Measurements from ENCODE around the gene MPC1.
"Not testable (repeated sequence)": the region's sequence is repeated elsewhere in the genome, so short reads cannot be mapped to it uniquely, and the experiment has no call there.

Gene MPC1

DNA sequence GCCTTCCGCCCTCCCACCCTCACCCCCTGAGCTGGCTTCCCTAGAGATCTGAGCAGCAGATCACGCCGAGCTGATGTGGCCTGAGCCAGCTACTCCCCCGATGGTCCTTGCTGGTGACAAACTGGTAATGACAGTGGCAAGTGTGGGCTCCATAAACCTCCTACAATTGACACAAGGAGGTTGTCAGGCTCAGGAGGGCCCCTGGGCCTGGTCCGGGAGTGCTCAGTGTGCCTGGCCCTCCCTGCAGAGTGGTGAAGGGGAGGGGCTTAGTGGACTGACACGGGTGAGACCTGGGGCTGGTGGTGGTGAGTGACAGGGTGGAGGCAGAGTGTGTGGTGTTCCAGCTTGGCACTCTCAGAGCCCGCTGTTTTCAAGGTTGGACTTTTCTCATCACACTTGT lies 22.6 kb upstream of the MPC1 start:
- DNase-seq: no peak

DNA sequence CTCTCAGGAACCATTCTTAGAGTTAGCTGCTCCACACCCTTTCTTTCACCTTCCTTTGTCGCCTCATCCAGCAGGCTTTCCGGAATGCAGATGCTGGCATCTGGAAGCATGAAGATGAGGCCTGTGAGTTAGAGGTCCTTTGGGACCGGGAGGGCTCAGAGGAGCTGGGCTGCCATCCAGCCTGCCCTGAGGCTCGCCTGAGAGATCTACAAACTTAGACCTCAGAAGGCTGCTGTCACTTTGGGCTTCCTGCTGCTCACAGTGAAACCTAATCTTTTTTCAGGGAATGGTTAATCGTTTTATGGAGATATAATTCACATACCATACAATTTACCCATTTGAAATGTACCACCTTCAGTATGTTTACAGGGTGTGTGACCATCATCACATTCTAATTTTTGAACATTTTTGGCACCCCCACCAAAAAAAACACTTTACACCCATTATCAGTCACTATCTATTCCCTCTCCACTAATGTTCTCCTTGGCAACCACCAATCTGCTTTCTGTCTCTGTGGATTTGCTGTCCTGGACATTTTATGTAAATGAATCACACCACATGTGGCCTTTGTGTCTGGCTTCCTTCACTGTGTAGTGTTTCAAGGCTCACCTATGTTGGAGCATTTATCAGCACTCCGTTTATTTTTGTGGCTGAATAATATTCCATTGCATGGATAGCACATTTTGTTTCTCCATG lies 20.0 kb upstream of the MPC1 start:
- DNase-seq: no peak

DNA sequence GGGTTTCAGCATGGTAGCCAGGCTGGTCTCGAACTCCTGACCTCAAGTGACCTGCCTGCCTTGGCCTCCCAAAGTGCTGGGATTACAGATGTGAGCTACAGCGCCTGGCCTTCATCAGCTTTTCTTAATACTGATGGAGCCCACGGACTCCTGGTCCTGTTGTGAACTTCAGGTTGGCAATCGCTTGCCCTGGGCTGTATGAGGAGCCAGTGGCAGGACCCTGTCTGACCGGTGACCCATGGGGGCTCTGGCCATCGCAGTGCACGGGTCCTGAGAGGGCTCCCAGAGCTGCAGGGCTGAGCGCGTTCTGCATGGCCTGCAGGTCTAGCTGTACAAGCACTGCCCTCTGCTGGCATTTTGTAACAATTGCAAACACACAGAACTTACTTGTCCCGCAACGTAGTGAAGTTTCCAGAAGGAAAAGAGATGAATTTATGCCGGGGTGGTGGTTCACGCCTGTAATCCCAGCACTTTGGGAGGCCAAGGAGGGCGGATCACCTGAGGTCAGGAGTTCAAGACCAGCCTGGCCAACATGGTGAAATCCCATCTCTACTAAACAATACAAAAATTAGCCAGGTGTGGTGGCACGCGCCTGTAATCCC lies 18.0 kb upstream of the MPC1 start:
- peak in 1 of 2 experiments; percentile 6 for DNase-seq

DNA sequence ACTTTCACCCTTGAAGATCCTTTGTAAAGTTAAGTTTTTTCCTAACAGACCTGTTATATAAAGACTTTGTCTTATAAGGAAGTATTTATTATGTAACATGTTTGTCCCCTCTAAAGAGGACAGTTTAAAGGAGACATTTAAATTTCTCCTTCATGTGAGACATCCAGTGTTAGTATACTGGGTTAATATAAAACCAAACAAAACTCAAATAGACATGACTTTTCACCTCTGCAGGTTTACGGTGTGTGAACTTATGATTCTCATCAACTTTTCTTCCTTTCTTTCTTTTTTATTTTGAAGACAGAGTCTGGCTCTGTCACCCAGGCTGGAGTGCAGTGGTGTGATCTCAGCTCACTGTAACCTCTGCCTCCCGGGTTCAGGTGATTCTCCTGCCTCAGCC lies 17.4 kb upstream of the MPC1 start:
- no peak for DNase-seq

DNA sequence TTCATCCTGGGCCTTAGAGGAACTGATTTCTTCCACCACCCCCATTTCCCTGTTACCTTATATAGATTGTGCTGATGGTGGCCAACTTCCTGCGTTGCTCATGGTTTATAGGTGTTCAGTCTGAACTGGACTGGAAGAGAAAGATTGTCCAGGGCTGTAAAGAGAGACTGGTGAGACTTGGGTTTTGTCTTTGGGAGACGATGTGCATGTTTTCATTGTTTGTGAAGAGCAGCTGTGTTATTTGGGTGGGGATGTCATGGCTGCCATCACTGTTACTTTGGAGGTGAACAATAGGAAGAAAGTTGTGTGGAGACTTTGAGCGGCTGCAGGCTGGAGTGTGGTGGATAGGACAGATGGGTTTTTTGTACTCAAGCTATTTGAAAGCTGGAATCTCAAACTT lies 15.6 kb upstream of the MPC1 start:
- no peak for DNase-seq

DNA sequence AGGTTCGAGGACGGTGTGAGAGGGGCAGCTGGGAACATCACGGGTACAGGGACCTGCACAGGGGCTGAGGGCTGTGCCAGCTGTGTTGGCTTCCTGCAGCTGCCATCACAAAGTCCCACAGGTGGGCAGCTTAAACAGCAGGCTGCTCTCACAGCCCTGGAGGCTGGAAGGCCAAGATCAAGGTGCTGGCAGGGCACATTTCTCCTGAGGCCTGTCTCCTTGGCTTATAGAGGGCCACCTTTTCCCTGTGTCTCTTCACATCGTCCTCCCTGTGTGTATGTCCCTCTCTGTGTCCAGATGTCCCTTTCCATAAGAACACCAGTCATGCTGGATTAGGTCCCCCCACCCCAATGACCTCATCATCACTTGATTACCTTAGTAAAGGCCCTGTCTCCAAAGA lies 15.1 kb upstream of the MPC1 start:
- DNase-seq: no peak

DNA sequence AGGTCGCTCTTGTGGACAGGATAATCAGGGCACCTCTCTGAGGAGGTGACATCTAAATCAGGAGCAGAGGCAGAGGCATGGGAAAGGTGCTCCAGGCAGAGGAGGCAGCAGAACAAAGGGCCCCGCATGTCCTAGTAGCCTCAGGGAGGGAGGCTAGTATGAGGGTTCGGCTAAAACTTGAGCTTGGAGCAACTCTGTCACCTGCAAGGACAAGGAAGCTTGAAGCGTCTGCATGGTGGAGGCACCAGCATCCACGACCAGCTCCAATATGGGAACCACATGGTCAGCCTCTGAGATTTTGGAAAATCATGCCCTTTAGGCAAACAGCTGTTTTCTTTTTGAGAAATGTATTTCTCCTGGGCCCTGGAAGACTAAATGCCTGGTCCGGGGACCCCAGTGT lies 13.0 kb upstream of the MPC1 start:
- no peak for DNase-seq

DNA sequence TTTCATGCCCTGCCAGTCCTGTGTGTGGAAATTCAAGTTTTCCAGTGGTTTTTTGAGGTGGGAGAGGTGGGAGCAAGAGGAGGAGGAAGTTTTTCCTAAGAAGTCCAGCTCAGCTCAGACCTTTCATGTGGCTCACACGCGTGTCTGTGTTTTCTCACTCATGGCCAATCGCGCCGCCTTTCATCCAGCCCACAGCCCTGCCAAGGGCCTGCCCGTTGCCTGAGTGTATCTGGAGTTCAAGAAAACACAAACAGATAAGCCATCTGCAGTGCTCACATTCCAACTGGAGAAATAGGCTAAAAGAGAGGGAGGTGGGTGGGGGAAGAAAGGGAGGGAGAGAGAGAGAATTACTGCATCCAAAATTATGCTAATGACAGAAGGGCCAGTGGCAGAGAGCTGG lies 12.6 kb upstream of the MPC1 start:
- DNase-seq: no peak

DNA sequence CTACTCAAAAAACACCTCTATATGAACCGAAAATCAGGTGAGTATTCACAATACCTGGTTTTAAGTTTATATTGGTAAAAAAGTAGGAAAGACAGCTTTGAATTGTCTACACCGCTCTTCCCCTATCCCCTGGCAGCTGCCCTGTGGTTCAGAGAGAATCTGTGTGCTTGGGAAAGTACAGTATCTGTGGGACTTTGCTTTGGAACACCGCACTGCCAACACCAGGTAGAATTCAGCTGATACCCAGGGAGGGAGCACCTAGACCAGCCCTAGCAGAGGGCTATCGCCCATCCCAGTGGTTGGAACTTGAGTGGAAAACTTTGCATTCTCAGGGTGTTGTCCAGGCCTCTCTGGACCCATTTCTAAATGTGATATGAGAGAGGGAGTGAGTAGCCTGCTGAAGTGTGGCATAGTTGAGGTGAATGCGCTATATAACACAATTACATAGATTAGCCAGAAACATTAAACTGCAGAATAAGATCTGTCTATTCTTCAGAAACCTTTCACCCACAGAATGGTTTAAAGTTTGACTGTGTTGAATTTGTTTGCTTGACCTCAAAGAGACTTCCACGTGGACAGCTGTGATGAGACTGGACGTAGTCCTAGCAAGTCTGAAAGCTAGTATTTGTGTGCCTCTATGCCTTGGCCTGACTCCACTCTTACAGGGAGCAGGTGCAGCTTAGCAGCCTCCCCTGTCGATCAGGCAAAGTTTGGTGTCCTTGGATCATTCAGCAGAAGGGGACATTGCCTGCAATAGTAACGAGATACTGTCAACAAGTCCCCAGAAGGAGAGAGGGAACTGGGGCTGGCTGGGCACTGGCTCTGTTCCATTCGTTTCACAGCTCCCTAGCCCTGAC lies 11.5 kb upstream of the MPC1 start:
- DNase-seq: no peak

DNA sequence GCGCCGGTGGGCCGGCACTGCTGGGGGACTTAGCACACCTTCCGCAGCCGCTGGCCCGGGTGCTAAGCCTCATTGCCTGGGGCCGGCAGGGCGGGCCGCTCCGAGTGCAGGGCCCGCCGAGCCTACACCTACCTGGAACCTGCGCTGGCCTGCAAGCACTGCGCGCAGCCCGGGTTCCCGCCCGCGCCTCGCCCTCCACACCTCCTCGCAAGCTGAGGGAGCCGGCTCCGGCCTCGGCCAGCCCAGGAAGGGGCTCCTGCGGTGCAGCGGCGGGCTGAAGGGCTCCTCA lies 10.7 kb upstream of the MPC1 start:
- DNase-seq: no peak

DNA sequence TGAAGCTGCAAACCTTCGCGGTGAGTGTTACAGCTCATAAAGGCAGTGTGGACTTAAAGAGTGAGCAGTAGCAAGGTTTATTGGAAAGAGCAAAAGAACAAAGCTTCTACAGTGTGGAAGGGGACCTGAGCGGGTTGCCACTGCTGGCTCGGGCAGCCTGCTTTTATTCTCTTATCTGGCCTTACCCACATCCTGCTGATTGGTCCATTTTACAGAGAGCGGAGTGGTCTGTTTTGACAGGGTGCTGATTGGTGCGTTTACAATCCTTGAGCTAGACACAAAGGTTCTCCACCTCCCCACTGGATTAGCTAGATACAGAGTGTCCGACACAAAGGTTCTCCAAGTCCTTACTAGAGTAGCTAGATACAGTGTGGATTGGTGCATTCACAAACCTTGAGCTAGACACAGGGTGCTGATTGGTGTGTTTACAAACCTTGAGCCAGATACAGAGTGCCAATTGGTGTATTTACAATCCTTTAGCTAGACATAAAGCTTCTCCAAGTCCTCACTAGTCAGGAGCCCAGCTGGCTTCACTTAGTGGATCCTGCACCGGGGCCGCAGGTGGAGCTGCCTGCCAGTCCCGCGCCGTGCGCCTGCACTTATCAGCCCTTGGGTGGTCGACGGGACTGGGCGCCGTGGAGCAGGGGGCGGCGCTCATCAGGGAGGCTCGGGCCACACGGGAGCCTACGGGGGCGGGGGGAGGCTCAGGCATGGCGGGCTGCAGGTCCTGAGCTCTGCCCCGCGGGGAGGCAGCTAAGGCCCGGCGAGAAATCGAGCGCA lies 10.2 kb upstream of the MPC1 start:
- not testable (repeated sequence) for DNase-seq

DNA sequence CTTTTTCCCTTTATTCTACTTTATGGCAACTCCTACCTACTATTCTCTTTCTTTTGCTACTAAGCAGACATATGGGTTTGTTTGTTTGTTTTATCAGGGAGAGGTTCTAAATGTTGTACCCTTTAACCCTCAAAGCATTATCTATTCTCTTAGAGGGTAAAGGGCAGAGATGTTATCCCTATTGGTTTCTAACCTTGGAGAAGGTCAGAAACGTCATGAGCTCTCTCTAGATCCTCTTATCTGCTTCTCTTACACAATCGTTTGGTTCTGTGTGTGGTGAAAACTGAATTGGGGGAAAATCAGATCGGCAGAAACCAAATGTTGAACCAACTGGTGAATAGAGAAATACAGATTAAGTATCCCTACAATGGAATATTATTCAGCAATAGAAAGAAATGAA lies 6.4 kb upstream of the MPC1 start:
- DNase-seq: no peak

DNA sequence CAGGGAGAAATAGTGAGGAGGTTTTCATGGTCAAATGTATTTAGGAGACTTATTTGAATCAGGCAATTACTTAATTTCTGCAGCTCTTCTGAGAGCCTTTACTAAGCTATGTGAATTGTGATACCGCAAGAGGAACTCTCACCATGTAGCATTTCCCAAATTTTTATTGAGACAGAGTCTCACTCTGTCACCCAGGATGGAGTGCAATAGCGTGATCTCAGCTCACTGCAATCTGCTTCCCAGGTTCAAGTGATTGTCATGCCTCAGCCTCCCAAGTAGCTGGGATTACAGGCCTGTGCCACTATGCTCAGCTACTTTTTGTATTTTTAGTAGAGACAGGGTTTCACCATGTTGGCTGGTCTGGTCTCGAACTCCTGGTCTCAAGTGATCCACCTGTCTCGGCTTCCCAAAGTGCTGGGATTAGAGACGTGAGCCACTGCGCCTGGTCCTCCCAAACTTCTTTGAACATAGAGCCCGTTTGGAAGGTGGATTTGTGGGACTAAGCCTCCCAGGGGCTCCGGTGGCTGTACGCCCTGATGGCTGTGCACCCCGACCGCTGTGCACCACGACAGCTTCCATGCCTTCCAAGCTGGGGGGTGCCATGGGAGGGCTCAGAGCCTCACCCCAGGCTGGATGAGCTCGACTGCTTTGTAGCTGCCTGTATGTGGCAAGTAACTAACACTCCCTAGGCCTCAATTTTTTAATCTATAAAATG lies 5.7 kb upstream of the MPC1 start:
- no peak for DNase-seq

DNA sequence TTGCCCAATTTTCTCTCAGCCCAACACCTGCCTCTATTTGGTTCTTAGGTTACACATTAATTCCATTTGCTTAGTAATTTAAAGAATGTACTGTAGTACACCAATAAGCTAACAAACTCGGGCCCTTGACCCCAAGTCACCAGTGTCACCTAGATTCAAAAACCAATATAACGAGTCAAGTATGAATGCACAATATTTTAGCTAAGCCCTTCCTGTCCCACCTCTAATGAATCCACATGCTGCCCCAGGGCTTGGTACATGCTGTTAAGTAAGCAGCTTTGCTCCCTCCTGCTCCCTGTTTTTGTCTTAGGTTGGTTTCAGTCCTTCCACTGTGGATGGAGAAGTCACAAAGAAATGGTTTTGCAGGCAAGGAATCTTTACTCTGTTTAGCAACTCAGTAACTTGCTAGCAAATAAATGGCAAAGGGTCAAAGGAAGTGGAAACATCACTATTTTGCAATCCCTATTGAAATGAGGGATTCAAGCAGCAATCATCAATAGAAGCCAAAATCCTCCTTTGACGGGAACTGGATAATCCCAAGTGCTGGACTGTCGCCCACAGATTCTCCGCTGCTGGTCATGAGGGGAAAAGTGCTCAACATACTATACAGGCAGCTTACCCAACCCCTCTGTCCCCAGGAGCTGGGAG lies 5.0 kb upstream of the MPC1 start:
- no peak for DNase-seq

DNA sequence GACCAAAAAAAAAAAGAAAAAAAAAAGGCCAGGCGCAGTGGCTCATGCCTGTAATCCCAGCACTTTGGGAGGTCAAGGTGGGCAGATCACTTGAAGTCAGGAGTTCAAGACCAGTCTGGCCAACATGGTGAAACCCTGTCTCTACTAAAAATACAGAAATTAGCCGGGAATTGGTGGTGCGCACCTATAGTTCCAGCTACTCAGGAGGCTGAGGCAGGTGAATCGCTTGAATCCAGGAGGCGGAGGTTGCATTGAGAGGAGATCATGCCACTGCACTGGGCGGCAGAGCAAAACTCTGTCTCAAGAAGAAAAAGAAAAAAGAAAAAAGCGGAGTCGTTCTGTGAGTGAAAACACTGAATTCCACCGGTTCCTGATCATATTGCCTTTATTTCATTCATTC lies 4.4 kb upstream of the MPC1 start:
- DNase-seq: not testable (repeated sequence)

DNA sequence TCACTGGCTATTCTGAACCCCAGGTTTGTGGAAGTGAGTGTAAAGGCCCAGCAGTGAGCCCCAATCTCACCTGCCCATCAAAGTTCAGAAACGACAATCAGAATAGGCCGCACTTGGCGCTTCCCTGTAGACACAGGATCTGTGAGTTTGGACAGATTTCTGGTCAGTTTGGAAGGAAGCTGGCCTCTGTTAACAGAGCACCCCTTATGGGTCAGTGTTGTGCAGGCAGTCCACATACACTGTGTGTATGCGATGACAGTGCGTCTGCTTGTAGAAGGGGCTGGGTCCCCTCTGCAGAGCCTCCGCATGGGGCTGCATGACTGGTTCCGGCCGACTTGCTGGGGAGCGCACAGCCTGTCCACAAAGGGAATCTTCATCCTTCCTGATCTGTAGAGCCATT lies 3.4 kb upstream of the MPC1 start:
- no peak for DNase-seq

DNA sequence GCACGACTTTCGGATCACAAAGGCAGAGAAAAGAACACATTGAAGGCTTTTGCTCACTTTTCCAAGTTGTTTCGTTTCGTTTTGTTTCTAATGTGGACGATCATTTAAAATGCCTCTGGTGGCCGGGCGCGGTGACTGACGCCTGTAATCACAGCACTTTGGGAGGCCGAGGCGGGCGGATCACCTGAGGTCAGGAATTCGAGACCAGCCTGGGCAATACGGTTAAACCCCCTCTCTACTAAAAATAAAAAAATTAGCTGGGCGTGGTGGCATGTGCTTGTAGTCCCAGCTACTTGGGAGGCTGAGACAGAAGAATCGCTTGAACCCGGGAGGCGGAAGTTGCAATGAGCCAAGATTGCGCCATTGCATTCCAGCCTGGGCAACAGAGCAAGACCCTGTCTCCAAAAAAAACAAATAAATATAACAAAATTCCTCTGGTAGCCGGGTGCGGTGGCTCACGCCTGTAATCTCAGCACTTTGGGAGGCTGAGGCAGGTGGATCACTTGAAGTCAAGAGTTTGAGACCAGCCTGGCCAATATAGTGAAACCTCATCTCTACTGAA lies 1.1 kb upstream of the MPC1 start:
- not testable (repeated sequence) for DNase-seq

DNA sequence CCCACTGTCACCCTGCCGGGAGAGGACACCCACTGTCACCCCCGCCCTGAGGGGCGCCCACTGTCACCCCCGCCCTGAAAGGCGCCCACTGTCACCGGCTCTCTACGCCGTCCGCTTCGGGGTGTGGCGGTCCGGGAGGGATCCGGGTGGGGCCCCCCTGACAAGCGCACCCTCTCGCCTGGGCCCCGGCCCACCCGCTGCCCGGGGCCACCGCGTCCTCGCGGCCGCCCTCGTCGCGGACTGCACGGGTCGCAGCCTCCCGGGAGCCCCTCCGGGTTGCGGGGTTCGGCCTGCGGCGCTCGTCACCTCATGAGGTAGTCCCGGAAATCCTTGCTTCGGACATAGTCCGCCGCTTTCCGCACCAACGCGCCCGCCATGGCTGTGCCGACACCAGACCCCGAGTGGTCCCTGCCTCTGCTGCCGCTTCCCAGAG lies 224 bp downstream of the MPC1 start:
- no peak for DNase-seq

DNA sequence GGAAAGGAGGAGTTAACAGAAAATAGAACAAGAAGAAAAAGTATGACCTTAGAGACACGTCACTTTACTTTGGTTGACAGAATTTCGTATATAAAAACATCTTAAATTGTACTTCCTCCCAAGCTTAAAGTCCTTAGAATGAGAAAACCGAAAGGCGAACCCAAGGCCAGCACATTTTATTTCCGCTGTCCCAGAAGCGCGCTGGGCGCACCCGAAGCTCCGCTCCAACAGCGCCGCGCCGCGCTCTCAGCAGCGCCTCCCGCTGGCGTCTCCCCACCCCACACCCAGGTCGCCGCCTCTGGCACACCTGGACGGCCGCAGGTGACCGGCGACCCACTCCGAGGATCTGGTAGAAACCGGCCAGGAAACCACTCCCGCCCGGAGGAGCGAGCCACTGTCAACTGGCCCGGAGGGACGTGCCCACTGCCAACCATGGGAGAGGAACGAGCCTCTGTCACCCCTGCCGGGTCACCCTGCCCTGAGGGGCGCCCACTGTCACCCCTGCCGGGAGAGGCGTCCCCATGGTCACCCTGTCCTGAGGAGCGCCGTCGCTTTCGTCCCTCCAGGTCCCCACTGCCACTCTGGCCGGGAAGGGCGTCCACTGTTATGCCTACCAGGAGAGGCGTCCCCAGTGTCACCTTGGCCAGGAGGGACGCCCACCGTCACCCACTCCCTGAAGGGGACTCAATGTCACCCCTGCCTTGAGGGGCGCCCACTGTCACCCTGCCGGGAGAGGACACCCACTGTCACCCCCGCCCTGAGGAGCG lies 824 bp downstream of the MPC1 start:
- no peak for DNase-seq

DNA sequence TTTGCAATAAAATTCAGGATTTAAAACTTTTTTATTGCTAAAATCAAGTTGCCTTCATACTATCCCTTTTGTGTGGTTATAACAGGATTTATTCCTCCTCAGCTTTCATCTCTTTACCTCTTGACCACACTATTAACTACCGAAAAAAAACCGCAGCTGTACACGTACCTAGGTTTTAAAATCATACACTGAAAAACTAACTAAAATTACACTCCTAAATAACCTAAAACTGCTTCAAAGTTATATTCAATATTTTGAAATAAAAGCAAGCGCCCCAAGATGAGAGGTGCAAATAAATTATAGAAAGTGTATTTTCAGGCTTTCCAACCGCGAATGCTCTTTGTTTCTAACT lies 1.4 kb downstream of the MPC1 start:
- DNase-seq: no peak

DNA sequence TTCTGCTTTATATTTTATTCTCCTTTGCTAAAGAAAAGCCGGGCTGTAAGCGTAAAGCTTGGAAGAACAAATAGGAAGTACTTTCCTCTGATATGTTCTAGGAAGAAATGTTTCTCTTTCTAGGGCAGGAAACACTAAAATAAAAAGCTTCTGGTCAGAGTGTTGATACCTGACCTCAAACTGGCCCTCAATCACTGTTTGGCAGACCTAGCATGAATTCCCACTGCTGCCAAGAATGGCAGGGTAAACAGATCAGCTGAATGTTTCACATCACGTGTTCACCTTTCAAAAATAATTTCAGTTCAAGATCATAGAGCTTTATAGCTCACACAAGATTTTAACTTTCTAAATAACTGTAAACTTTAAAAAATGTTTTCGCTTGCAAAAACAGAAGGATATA lies 2.9 kb downstream of the MPC1 start:
- DNase-seq: no peak
